IPS-20b (cell line): ENCODE data around the gene ZBTB7A.

Experiments
- H3K27ac ChIP-seq: one replicate; pipeline ENCODE4 v1.5.1; 2013; ENCODE audit warnings: low read length
- H3K27me3 ChIP-seq: 2 replicates; pipeline ENCODE4 v1.6.1; 2013; ENCODE audit warnings: mild to moderate bottlenecking, low read length, inconsistent platforms; ENCODE audit not compliant: insufficient read depth
- H3K36me3 ChIP-seq: 2 replicates; pipeline ENCODE4 v1.6.1; 2013; ENCODE audit warnings: low read depth, mild to moderate bottlenecking, inconsistent platforms, low read length, moderate library complexity; ENCODE audit not compliant: insufficient read depth
- H3K4me1 ChIP-seq: 2 replicates; pipeline ENCODE4 v1.6.1; 2013; ENCODE audit warnings: mild to moderate bottlenecking, control low read depth, inconsistent platforms, low read length, moderate library complexity; ENCODE audit not compliant: insufficient read depth
- H3K4me3 ChIP-seq: 2 replicates; pipeline ENCODE4 v1.5.1; 2013; ENCODE audit warnings: mild to moderate bottlenecking, low read length, inconsistent platforms
- H3K9ac ChIP-seq: 2 replicates; pipeline ENCODE4 v1.6.1; 2013; ENCODE audit warnings: low read depth, mild to moderate bottlenecking, inconsistent platforms, low read length, moderate library complexity
- H3K9me3 ChIP-seq: 2 replicates; pipeline ENCODE4 v1.6.1; 2013; ENCODE audit warnings: mild to moderate bottlenecking, low read depth, low read length, inconsistent platforms; ENCODE audit not compliant: insufficient read depth

Gene ZBTB7A

DNA sequence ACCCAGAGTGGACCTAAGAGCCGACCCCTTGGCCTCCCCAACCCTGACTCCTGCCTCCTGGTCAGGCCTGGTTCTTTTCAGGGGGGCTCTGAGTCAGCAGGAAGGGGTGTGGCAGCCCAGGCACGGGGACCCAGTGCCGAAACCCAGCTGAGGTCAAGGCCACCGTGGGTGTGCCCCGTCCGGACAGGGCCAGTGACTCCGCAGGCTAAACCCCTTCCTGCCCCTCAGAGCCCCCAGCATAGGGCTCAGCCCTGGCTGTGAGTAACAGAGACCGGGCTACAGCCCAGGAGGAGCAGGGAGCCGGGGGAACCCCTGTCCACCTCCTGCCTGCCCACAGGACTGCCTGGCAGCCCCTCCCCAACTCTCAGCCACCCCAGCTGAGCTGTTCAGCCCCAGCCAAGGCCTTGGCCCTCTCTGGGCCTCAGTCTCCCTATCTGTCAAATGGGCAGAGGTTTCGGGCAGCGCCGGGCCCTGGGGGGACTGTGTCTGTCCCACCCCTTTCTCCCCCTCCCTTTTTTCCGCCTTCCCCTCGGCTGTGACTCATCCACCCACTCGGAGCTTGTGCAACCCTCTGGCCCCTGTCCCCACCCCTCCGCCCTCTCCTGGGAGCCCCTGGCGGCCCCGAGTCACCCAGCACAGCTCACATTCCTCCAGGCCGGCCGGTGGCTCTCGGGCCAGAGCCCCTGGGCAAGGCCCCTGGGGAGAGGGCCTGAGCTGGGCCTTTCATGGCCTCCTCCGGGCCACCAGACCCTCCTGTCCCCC, 8.6 kb downstream of the ZBTB7A start:
- H3K36me3 ChIP-seq, result peaks cover 16% of the 10 kb centered on the region
- no peak overlapping the region for H3K4me3 ChIP-seq
- no peaks in the 10 kb centered on the region for H3K9me3 ChIP-seq
- H3K27me3 ChIP-seq, result no peaks in the 10 kb centered on the region
- no peak overlapping the region for H3K27ac ChIP-seq
- H3K4me1 ChIP-seq, result peaks cover 3% of the 10 kb centered on the region; the same call in 1 of the 2 replicates
- no peak overlapping the region for H3K9ac ChIP-seq

DNA sequence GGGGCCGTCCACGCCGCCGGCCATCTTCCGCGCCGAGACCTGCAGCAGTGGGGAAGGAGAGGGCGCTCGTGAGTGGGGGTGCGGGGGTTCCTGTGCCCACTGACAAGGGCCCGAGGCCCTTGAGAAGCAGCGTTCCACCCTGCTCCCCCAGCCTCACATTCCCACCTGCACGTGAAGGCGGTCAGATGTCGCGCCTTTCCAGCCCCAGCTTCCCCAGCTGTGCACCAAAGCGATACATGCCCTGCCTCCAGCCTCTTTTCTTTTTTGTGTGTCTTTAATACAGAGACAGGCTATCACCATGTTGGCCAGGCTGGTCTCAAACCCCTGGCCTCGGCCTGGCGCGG, 11.5 kb downstream of the ZBTB7A start:
- no peak overlapping the region for H3K27ac ChIP-seq
- H3K9me3 ChIP-seq, result no peaks in the 10 kb centered on the region
- H3K27me3 ChIP-seq, result no peaks in the 10 kb centered on the region
- H3K36me3 ChIP-seq, result peaks cover 27% of the 10 kb centered on the region
- H3K4me3 ChIP-seq, result no peak overlapping the region
- H3K9ac ChIP-seq, result no peak overlapping the region
- peaks cover under 1% of the 10 kb centered on the region; the same call in 1 of the 2 replicates for H3K4me1 ChIP-seq

DNA sequence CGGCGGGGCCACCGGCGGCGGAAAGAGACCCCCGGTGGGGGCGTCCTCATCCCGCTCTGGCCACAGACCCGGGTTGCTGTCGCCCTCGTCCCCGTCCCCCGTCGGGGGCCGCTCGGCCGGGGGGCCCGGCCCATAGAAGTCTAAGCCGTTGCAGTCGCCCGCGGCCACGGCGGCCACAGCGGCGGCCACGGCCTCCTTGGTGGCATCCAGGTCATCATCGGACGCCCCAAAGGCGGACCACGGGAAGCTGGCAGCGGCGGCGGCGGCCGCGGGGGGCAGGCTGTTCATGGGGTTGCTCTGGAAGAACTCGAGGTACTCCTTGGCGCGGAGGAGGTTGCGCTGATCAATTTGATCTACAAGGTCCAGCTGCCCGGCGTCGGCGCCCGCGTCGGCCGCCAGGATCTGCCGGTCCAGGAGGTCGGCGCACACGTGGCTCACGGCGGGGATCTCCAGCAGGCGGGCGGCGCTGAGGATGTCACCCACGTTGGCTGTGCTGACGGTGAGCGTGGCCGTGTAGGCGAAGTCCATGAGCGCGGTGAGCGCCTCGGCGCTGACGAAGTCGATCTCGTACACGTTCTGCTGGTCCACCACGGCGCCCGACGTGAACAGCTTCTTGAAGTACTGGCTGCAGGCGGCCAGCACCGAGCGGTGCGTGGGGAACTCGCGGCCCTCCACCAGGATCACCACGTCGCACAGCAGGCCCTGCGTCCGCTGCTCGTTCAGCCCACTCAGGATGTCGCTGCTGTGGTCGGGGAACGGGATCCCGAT, 12.1 kb downstream of the ZBTB7A start:
- no peaks in the 10 kb centered on the region for H3K27me3 ChIP-seq
- H3K4me1 ChIP-seq, result no peaks in the 10 kb centered on the region
- H3K36me3 ChIP-seq, result peaks cover 30% of the 10 kb centered on the region

DNA sequence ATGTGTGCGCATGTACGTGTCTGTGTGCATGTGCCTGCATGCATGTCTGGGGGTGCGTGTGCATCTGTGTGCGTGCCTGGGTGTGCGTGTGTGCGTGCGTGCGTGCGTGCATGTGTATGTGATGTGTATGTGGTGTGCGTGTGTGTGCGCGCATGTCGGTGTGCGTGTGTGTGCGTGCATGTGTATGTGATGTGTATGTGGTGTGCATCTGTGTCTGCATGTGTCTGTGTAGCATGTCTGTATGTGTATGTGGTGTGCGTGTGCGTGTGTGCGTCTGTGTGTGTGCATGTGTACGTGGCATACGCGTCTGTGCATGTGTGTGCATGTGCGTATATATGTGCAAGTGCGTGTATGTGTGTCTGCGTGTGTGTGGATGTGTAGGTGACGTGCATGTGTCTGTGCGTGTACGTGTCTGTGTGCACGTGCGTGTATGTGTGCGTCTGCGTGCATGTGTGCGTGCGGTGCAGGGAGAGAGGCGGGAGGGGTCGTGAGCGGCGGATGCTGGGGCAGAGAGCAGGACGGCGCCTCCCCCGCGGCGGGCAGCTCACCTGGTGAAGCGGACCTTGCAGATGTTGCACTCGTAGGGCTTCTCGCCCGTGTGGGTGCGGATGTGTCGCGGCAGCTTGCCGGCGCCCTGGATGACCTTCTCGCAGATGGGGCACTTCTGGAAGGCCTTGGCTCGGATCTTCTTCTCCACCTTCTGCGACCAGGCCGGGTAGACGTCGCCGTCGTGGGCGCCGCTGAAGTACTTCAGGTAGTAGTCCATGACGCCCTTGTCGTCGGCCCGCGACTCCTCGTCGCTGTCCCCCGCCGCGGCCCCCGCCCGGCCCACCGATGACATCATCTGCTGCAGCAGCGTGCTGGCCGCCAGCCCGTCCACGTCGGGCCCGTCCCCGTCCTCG, 13.0 kb downstream of the ZBTB7A start:
- no peak overlapping the region for H3K27ac ChIP-seq
- peaks cover 35% of the 10 kb centered on the region for H3K36me3 ChIP-seq
- no peaks in the 10 kb centered on the region for H3K27me3 ChIP-seq
- no peak overlapping the region for H3K9ac ChIP-seq
- H3K9me3 ChIP-seq, result no peaks in the 10 kb centered on the region
- H3K4me1 ChIP-seq, result no peaks in the 10 kb centered on the region
- no peak overlapping the region for H3K4me3 ChIP-seq

More for the DNA sequence above, 12.1 kb downstream of the ZBTB7A start:
- Histone ChIP-seq H3K4me3 (no peak overlapping the region), H3K27ac (no peak overlapping the region), H3K9ac (no peak overlapping the region), H3K9me3 (no peaks in the 10 kb centered on the region)

DNA sequence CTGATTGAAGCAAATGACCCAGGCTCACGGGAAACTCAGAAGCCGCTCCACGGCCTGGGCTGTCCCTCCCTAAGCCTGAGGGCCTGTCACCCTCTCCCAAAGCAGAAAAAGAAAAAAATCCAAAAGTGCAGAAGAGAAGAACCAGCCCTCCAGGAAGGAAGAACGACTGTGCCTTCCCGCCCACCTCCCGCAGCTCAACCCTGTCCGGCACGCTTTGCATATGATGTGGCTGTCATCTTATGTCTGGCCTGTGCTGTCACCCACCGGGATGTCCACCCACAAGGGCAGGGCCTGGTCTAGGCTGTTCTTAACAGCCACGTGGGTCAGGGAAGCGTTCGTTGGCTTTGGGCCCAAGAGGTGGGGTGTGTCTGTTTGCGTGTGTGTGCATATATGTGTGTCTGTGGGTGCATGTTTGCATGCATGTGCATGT, 13.7 kb downstream of the ZBTB7A start:
- Histone ChIP-seq H3K27me3 (no peaks in the 10 kb centered on the region), H3K9me3 (no peaks in the 10 kb centered on the region), H3K9ac (no peak overlapping the region), H3K4me1 (no peaks in the 10 kb centered on the region), H3K27ac (no peak overlapping the region), H3K4me3 (no peak overlapping the region), H3K36me3 (peaks cover 40% of the 10 kb centered on the region)

DNA sequence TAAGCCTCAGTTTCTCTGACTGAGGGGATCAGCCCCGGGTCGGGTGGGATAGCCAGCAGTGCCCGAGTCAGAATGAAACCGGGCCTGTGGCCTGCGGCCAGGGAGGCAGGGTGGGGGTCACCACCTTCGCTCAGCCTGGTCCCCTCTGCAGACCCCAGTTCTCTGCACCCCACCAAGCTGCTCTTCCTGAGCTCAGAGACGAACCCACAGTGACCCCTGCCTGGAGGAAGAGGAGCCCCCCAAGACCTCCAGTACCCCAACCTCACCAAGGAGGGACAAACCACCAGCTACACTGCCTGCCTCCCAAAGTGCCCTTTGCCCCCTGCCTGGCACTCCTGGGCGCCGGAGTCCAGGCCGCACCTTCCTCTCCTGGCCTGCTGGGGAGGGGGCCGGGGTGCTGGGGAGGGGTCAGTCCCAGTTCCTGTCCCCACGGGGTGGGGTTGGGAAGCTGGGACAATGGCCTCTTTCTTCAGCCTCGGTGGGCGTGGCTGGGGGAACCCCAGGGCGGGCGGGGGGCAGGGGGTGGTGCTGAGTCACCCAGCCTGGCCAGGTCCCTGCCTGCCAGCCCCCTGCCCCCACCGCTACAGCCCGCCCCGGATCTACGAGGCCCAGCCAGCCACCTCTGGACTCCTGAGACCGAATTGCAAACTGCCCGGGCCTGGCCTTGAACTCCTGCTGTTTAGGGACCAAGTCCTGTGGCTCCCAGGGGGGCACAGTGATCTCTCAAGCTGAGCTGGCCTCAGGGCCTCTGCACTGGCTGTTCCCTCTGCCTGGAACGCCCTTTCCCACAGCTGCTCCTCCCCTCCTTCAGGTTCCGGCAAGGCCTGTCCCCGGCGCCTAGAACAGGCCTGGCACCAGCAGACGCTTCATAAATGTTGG, 14.3 kb downstream of the ZBTB7A start:
- Histone ChIP-seq H3K9me3 (no peaks in the 10 kb centered on the region), H3K4me1 (no peaks in the 10 kb centered on the region), H3K4me3 (no peak overlapping the region), H3K36me3 (peaks cover 40% of the 10 kb centered on the region), H3K27ac (no peak overlapping the region), H3K9ac (no peak overlapping the region), H3K27me3 (no peaks in the 10 kb centered on the region)

DNA sequence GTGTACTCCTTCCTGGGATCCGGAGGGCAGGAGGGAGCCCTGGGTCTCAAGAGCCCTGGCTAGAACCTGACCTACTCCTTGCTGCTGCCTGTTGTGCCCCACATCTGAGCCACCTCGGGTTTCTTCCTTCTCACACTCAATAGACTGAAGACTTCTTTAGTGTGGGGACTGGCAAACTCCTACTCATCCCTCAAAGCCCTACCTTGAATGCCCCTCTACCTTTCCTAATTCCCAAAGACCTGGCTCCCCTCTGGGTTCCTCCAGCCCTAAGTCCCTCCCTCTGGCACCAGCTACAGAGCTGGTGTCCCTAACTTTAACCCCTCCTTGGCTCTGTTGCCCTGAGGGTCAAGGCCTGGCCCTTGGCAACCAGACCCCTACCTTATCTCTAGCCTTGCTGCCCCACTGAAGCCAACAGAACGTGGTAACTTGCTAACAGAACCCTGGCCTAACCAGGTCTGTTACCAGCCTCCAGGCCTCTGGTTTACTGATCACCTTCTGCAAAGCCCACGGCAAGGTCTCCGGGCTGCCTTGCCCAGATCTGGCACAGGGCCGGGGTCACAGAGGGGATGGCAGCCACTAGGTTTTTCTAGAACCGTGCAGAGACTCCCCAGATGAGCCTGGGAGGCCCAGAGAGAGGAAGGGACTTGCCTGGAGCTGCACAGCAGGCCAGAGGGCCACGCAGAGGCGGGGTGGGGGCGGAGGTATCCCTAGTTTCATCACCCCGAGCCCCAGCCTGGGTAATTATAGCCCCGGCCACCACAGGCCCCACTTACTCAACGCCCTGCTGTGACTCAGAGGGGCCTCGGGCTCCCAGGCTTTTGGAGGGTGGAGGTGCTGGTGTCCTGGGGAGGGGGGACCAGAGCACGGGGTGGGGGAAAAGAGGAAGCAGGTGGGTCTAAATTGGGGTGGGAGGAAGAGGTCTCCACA, 15.3 kb downstream of the ZBTB7A start:
- no peaks in the 10 kb centered on the region for H3K27me3 ChIP-seq
- no peaks in the 10 kb centered on the region for H3K9me3 ChIP-seq
- peaks cover 40% of the 10 kb centered on the region for H3K36me3 ChIP-seq
- H3K9ac ChIP-seq, result no peak overlapping the region
- H3K4me3 ChIP-seq, result no peak overlapping the region
- H3K4me1 ChIP-seq, result no peaks in the 10 kb centered on the region
- no peak overlapping the region for H3K27ac ChIP-seq

DNA sequence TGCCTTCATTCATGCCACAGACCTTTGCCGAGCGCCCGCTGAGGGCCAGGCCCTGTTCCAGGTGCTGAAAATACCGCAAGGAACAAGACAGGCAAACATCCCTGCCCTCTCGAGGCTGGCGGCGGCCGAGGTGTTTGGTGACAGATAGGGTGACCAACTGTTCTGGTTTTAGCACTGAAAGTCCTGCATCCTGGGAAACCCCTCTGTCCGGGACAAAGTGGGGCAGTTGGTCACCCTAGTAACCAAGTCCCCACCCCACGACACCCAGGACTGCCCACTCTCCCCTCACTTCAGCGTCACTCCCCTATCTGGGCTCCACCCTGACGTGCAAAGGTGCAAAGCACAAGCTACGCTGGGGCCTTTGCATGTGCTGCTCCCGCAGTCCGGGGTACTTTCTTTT, 17.3 kb downstream of the ZBTB7A start:
- Histone ChIP-seq H3K4me1 (no peaks in the 10 kb centered on the region), H3K36me3 (peaks cover 40% of the 10 kb centered on the region), H3K27ac (no peak overlapping the region), H3K27me3 (no peaks in the 10 kb centered on the region), H3K9me3 (no peaks in the 10 kb centered on the region), H3K4me3 (no peak overlapping the region), H3K9ac (no peak overlapping the region)

DNA sequence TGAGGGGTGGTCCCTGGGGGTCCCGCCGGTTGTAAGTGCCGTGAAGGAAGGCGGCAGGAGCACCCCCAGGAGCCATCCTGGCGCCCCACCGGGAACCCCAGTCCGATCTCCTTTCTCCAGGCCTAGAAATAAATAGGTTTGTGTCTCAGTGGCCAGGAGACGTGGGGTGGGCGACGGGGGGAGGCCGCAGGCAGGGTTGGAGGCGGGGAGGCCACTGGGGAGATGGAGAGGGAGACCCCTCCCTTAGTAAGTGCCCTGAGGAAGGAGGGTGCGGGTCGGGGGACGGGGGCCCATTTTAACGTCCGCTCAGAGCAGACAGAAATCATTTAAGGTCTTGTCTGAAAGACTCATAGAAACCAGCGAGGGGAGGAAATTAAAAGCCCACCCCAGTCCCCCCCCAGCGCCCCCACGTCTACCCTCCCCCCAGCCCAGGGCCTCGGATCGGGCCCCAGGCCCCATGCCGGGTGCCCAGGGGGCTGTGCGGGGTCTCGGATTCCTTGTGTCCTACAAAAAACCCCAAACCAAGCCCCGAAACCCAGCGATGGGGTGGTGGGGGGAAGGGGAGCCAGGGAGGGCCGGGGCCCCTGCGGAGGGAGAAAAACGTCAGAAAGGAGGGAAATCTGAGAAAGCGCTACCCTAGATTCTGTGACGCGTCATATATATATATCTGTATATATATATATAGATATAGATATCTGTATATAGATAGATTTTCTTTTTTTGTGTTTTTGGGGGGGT, 19.6 kb downstream of the ZBTB7A start:
- H3K36me3 ChIP-seq, result peaks cover 25% of the 10 kb centered on the region
- no peak overlapping the region for H3K4me3 ChIP-seq
- no peaks in the 10 kb centered on the region for H3K9me3 ChIP-seq
- H3K27ac ChIP-seq, result no peak overlapping the region
- no peak overlapping the region for H3K9ac ChIP-seq
- H3K27me3 ChIP-seq, result no peaks in the 10 kb centered on the region
- H3K4me1 ChIP-seq, result no peaks in the 10 kb centered on the region

DNA sequence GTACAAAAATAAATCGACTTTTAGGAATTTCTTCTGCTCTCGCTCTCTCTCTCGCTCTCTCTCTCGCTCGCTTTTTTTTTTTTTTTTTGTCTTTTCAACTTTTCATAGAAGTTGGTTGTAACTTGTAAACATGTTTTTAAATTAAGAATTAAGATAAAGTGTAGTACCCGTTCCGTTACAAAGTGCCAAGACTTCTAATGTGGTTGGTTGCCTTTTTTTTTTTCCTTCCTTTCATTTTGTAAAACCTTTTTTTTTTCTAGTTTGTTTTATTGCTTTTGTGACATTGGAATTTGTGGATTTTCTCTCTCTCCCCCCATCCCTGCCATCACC, 20.4 kb downstream of the ZBTB7A start:
- Histone ChIP-seq H3K4me3 (no peak overlapping the region), H3K36me3 (peaks cover 22% of the 10 kb centered on the region), H3K9ac (no peak overlapping the region), H3K4me1 (no peaks in the 10 kb centered on the region), H3K9me3 (no peaks in the 10 kb centered on the region), H3K27ac (no peak overlapping the region), H3K27me3 (no peaks in the 10 kb centered on the region)
